GM12872 (cell line): ENCODE data around the gene NADSYN1.
"Not testable (repeated sequence)": the region's sequence is repeated elsewhere in the genome, so short reads cannot be mapped to it uniquely, and the experiment has no call there.

Source experiments
- TF ChIP-seq, protein P1 (sequence below): IDR thresholded peaks from 3 replicates; pipeline ENCODE4 v1.5.1; 2011; ENCODE audit warnings: low read depth, mild to moderate bottlenecking, low read length, moderate library complexity; ENCODE audit not compliant: insufficient read depth

NADSYN1 gene

DNA sequence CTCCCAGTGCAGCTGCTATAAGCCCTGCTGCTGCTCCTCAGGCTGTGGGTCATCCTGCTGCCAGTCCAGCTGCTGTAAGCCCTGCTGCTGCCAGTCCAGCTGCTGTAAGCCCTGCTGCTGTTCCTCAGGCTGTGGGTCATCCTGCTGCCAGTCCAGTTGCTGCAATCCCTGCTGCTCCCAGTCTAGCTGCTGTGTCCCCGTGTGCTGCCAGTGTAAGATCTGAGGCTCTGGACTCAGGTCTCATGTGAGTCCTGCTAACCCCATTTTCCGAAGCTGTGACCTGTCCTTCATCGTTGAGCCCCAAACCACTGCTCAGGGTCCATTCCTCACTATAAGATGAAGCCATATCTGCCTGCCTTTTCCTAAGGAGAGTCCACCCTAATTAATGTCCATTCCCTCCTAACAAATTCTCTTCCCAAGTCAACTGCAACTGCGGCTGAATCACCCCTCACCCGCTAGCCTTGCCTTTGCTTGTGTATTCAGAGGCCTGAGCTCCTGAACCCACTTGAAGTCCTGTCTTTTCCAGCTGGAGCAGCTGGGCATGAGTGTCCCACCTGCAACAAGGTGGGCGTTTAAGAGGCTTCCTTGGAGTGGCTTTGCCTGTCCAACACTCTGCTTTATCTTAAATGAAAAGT, 74.7 kb downstream of the NADSYN1 start:
- TF ChIP-seq, protein P1, sequence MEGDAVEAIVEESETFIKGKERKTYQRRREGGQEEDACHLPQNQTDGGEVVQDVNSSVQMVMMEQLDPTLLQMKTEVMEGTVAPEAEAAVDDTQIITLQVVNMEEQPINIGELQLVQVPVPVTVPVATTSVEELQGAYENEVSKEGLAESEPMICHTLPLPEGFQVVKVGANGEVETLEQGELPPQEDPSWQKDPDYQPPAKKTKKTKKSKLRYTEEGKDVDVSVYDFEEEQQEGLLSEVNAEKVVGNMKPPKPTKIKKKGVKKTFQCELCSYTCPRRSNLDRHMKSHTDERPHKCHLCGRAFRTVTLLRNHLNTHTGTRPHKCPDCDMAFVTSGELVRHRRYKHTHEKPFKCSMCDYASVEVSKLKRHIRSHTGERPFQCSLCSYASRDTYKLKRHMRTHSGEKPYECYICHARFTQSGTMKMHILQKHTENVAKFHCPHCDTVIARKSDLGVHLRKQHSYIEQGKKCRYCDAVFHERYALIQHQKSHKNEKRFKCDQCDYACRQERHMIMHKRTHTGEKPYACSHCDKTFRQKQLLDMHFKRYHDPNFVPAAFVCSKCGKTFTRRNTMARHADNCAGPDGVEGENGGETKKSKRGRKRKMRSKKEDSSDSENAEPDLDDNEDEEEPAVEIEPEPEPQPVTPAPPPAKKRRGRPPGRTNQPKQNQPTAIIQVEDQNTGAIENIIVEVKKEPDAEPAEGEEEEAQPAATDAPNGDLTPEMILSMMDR, result no peak

GRCh38 chr11:71530602-71531001, 77.6 kb downstream of the NADSYN1 start:
- TF ChIP-seq, protein P1, result no peak

DNA sequence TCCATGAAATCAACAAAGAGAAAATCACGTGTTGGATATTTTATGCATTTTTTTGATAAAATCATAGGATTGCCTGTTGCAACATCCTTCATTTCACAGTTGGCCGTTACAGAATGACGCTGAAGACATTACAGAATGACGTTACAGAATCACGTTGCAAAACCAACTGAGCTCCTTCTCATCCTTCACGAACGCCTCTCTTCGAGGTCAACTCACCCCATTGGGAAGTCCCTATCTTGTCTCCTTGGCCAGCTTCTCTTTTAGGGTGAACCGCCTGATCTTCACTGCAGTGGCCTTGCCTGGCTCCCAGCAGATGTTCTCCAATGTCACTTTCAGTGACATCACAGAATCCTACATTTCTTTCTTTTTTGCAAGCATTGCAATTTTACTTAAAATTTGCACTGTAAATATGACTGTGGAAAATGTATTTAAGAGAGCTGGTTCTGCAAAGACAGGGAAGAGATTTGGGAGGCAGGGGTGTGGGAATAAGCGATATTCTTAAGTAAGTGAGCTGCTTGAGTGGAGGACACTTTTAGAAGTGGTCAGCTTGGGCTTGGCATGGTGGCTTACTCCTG, 79.1 kb downstream of the NADSYN1 start:
- TF ChIP-seq, protein P1, result no peak

DNA sequence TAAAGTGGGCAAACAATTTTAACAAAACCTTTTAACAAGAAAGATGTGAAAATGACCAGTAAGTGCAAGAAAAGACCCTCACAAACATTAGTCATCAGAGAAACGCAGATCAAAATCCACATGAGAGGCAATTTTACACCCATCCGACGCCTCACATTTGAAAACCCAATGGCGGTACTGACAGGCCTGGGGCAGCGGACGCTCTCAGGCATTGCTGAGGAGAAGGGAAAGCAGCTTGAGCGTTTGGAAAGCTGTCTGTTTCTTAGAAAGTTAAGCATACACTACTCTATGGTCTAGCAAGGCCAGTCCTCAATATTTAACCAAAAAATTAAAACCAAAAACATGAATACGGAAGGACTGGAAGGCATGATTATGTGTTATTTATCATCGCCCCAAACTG, 82.8 kb downstream of the NADSYN1 start:
- TF ChIP-seq, protein P1, result no peak

DNA sequence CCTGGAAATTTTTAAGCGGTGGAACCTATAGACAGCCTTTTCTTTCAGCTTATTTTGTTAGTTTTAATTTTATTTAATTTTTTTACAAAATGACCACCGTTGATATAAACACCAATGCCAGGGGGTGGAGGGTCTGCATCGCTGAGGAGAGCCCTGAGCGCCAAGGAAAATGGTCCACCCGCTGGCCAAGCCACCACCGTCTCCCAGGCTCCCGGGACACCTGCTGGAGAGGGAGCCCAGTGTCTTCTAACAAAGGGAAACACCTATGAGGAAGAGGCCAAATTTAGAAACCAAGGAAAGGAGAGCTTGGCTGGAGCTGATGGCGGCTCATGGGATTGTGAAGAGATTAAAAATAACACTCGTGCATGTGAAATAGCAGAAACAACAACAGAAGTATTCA, 84.5 kb downstream of the NADSYN1 start:
- TF ChIP-seq, protein P1, result no peak

DNA sequence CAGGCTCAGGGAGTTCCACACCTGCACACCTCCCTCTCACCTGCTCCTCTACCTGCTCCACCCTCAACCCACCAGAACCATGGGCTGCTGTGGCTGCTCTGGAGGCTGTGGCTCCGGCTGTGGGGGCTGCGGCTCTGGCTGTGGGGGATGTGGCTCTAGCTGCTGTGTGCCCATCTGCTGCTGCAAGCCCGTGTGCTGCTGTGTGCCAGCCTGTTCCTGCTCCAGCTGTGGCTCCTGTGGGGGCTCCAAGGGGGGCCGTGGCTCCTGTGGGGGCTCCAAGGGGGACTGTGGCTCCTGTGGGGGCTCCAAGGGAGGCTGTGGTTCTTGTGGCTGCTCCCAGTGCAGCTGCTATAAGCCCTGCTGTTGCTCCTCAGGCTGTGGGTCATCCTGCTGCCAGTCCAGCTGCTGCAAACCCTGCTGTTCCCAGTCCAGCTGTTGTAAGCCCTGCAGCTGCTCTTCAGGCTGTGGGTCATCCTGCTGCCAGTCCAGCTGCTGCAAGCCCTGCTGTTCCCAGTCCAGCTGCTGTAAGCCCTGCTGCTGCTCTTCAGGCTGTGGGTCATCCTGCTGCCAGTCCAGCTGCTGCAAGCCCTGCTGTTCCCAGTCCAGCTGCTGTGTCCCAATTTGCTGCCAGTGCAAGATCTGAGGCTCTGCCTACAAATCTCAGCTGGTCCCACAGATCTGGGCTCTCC, 85.1 kb downstream of the NADSYN1 start, which contains the start of gene KRTAP5-8:
TSS of gene KRTAP5-8 (plus strand) at position 49 of the 689 bp plus-strand sequence. CDS start at position 80, 31 bp downstream.
- TF ChIP-seq, protein P1, result not testable (repeated sequence)

DNA sequence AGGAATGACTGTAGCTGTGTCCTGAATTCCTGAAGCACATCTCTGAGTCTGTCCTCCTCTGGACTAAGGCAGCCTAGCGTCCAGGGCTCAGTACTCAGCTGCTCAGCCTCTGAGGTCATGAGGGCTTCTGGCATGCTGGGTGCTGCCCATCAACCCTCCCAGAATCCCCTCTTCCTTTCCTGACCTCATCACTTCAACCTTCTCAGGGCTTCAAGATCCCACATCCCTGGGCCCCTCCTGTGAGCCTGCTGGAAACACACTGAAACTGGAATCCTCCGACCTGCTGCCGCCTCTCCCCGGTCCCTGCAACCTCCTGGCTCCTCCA, 85.6 kb downstream of the NADSYN1 start:
- TF ChIP-seq, protein P1, result no peak
